Thyroid gland (tissue), 4 donors: ENCODE data around the gene CAPZB. TPM values are rescaled to one million over a fixed set of nuclear protein-coding genes. Genes with fewer than 3 reads are reported as not detected.

ENCODE experiments used
- DNase-seq, 2 donors: peaks; one replicate each; pipeline ENCODE4 v3.0.0-alpha.2; 2019
- H3K27ac ChIP-seq, 3 donors: fragments of 200-600 bp; sonication (generic); 1 replicate in 2 of 3; 2 replicates in 1 of 3; pipeline ENCODE4 v1.5.1; 2016 to 2019; ENCODE audit warnings: mild to moderate bottlenecking in 1 of 3, moderate library complexity in 1 of 3
- H3K27me3 ChIP-seq: fragments of 200-600 bp; sonication (generic); one replicate; pipeline ENCODE4 v1.5.1; 2019
- H3K36me3 ChIP-seq, 2 donors: fragments of 200-600 bp; sonication (generic); one replicate each; pipeline ENCODE4 v1.5.1; 2016 to 2019
- H3K4me1 ChIP-seq, 2 donors: fragments of 200-600 bp; sonication (generic); one replicate each; pipeline ENCODE4 v1.5.1; 2017 to 2019
- H3K4me3 ChIP-seq, 3 donors: fragments of 200-600 bp; sonication (generic); replicated peaks in 1 of 3; 1 replicate in 2 of 3; 2 replicates in 1 of 3; pipeline ENCODE4 v1.5.1; 2016; ENCODE audit warnings: mild to moderate bottlenecking in 1 of 3
- H3K9me3 ChIP-seq: fragments of 200-600 bp; sonication (generic); one replicate; pipeline ENCODE4 v1.5.1; 2017
- CTCF ChIP-seq, 6 experiments: fragments of 200-600 bp in 3 of 6; fragments of 450-650 bp in 3 of 6; sonication (generic) in 3 of 6; IDR thresholded peaks; one replicate each; pipeline ENCODE4 v1.5.1; 2016 to 2019; ENCODE audit warnings: antibody characterized with exemption in 6 of 6, mild to moderate bottlenecking in 2 of 6, inconsistent platforms in 1 of 6, moderate library complexity in 1 of 6
- POLR2A ChIP-seq, 2 donors: fragments of 450-650 bp; IDR thresholded peaks; one replicate each; pipeline ENCODE4 v1.6.1; 2017; ENCODE audit warnings: antibody characterized with exemption in 2 of 2, mild to moderate bottlenecking in 2 of 2, moderate library complexity in 1 of 2
- WGBS, 2 donors: methylation state at CpG; one replicate each; pipeline ENCODE4 v1.1.5; 2017; 5-methylcytosine and 5-hydroxymethylcytosine counted together
- intact Hi-C: fragments of 100-400 bp; cut with DNase I; formaldehyde crosslinking; loops from one replicate; pipeline ENCODE4 v1.15.1; 2023
- total RNA-seq, 4 donors: library from RNA; depleted of rRNA; stranded (reverse); fragments of >200 nt; gene quantifications; one replicate each; pipeline ENCODE4 v1.2.3, GENCODE V29; 2016

The CAPZB gene
- total RNA-seq, 4 donors from 2014 or later: 75.4 to 116 (median 93.1) TPM

GRCh38 chr1:19450811-19451515 lies 34.4 kb downstream of the CAPZB start:
- Histone ChIP-seq H3K4me1 (peaks cover 68 to 97% of the 10 kb centered on the region in 2 donors), H3K4me3 (no peak overlapping the region), H3K9me3 (no peaks in the 10 kb centered on the region), H3K27me3 (no peaks in the 10 kb centered on the region), H3K36me3 (no peaks in the 10 kb centered on the region), H3K27ac (peak overlapping the region; percentile 73 to 89 (median 77))
- TF ChIP-seq POLR2A (IDR thresholded peaks at IDR 0.05) (no peak), CTCF (IDR thresholded peaks at IDR 0.05) (no peak)
- DNase-seq: no peak
- intact Hi-C loops: no loop called here
- WGBS, 2 donors: 76% methylated on average over 6 of the region's 6 CpGs

- TF ChIP-seq CTCF (IDR thresholded peaks at IDR 0.05): no peak
- TF ChIP-seq POLR2A (IDR thresholded peaks at IDR 0.05): no peak
- Histone ChIP-seq H3K27ac (peak overlapping the region; percentile 73 to 89 (median 77)), H3K27me3 (no peaks in the 10 kb centered on the region), H3K4me1 (peaks cover 73 to 96% of the 10 kb centered on the region in 2 donors), H3K4me3 (no peak overlapping the region), H3K9me3 (no peaks in the 10 kb centered on the region), H3K36me3 (no peaks in the 10 kb centered on the region)
- 48 to 55% methylated on average over 13 of the region's 13 CpGs for WGBS, 2 donors
- intact Hi-C loops: no loop called here
- peak; percentile 63 to 66 for DNase-seq
Observed at GRCh38 chr1:19449454-19450228, 35.7 kb downstream of the CAPZB start.

GRCh38 chr1:19448491-19449439 lies 36.6 kb downstream of the CAPZB start:
- Histone ChIP-seq H3K9me3 (no peaks in the 10 kb centered on the region), H3K4me1 (peaks cover 74 to 96% of the 10 kb centered on the region in 2 donors), H3K4me3 (no peak overlapping the region), H3K27ac (peak overlapping the region; percentile 73 to 89 (median 77)), H3K36me3 (no peaks in the 10 kb centered on the region), H3K27me3 (no peaks in the 10 kb centered on the region)
- WGBS, 2 donors: 62 to 67% methylated on average over 19 of the region's 19 CpGs
- DNase-seq: peak; percentile 38
- TF ChIP-seq CTCF (IDR thresholded peaks at IDR 0.05) (no peak), POLR2A (IDR thresholded peaks at IDR 0.05) (no peak)
- intact Hi-C loops: no loop called here

GRCh38 chr1:19447550-19447949 lies 37.8 kb downstream of the CAPZB start:
- intact Hi-C loops: no loop called here
- no peak for TF ChIP-seq POLR2A (IDR thresholded peaks at IDR 0.05)
- no peak for TF ChIP-seq CTCF (IDR thresholded peaks at IDR 0.05)
- H3K27me3 ChIP-seq: no peaks in the 10 kb centered on the region
- 83 to 85% methylated on average over 8 to 9 of the region's 9 CpGs for WGBS, 2 donors
- no peak overlapping the region for H3K4me3 ChIP-seq
- no peak for DNase-seq
- peak overlapping the region in 2 of 3 donors; percentile 77 to 89 for H3K27ac ChIP-seq
- H3K9me3 ChIP-seq: no peaks in the 10 kb centered on the region
- H3K4me1 ChIP-seq: peaks cover 72 to 96% of the 10 kb centered on the region in 2 donors
- H3K36me3 ChIP-seq: no peaks in the 10 kb centered on the region
